GM12865 (cell line): ENCODE data around the gene MAP2K6.

ENCODE experiments used
- DNase-seq: peaks from one replicate; pipeline ENCODE4 v3.0.0; 2010; ENCODE audit warnings: low read depth
- H3K4me3 ChIP-seq: 2 replicates; pipeline ENCODE4 v1.5.1; 2011; ENCODE audit warnings: mild to moderate bottlenecking, low read depth, low read length, control low read depth
- TF ChIP-seq, protein P1 (sequence below): IDR thresholded peaks from 2 replicates; pipeline ENCODE4 v1.5.1; 2011; ENCODE audit warnings: low read length, control low read depth, low read depth, inconsistent platforms; ENCODE audit not compliant: insufficient read depth; ENCODE audit errors: missing control alignments

The MAP2K6 gene

GRCh38 chr17:69485901-69486643, 71.6 kb downstream of the MAP2K6 start:
- peak; percentile 30 for DNase-seq
- H3K4me3 ChIP-seq: no peak overlapping the region
- TF ChIP-seq, protein P1, sequence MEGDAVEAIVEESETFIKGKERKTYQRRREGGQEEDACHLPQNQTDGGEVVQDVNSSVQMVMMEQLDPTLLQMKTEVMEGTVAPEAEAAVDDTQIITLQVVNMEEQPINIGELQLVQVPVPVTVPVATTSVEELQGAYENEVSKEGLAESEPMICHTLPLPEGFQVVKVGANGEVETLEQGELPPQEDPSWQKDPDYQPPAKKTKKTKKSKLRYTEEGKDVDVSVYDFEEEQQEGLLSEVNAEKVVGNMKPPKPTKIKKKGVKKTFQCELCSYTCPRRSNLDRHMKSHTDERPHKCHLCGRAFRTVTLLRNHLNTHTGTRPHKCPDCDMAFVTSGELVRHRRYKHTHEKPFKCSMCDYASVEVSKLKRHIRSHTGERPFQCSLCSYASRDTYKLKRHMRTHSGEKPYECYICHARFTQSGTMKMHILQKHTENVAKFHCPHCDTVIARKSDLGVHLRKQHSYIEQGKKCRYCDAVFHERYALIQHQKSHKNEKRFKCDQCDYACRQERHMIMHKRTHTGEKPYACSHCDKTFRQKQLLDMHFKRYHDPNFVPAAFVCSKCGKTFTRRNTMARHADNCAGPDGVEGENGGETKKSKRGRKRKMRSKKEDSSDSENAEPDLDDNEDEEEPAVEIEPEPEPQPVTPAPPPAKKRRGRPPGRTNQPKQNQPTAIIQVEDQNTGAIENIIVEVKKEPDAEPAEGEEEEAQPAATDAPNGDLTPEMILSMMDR: no peak

DNA sequence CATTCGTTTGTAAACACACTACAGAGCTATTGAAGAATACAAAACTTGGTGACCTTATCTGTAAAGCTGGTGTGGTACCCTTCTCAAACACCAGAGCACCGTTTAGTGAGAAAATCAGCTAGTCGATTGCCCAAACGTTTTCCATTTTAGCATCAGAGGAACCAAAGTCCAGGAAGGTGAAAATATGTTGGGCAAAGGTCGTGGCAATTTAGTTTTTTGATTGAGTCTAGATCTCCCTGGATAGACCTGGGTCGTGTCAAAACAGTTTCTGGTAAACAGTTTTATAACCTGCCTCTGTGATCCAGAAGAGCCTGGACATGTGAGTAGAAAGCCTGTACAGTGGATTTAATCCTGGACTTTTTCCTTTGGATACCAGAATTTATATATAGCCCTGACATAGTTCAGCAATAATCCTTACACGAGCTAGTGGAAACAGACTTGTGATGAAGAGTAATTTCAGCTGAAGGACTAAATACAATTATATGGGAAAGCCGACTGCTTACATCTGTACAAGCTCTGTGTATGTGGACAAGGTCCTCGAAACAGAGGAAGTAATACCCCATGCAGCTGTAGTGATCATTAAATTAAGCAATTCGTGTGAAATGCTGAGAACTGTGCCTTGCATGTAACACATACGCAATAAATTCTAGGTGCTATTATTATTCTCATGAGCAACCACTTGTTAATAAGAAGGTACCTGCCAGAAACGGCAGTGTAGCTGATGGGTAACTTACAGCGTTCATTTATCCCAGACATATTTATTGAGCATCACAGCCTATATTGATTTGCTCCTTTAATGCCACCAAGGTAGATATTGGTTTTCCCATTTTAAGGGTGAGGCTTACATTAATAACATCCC, 72.5 kb downstream of the MAP2K6 start:
- no peak for DNase-seq
- H3K4me3 ChIP-seq: no peak overlapping the region
- TF ChIP-seq, protein P1: no peak

- no peak for DNase-seq
- TF ChIP-seq, protein P1: no peak
- H3K4me3 ChIP-seq: no peak overlapping the region
Observed at GRCh38 chr17:69489313-69489712, 74.8 kb downstream of the MAP2K6 start.

- TF ChIP-seq, protein P1: no peak
- H3K4me3 ChIP-seq: no peak overlapping the region
- no peak for DNase-seq
Observed at GRCh38 chr17:69492410-69493071, 78.0 kb downstream of the MAP2K6 start.

DNA sequence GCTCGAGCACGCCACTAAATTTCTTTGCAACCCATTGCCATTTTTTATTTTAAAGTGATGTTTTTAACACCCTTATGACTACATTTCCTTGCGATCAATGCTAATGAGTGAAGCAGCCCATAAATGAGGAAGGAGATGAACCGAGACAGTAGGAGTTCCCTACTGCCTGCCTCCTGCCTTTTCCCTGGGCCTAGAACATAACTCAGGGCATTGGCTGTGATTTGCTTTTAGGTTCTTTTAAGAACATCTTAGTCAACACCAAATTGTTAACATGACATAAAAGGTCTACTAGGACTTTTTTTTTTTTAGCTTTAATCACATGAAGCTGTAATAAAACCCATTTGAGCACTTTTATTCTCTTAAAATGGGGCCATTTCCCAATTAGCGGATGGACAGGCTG, 81.3 kb downstream of the MAP2K6 start:
- TF ChIP-seq, protein P1: no peak

GRCh38 chr17:69497161-69497560, 82.7 kb downstream of the MAP2K6 start:
- no peak for DNase-seq
- H3K4me3 ChIP-seq: no peak overlapping the region
- TF ChIP-seq, protein P1: no peak

More for the DNA sequence above, 81.3 kb downstream of the MAP2K6 start:
- no peak overlapping the region for H3K4me3 ChIP-seq
- DNase-seq: no peak
